Eye (tissue), 1 donor: ENCODE results near the gene ZCCHC24.

Source experiments
- DNase-seq: peaks from one replicate; pipeline ENCODE4 v3.0.0-alpha.2; 2015

ZCCHC24 gene

GRCh38 chr10:79445977-79446757 lies 743 bp upstream of the ZCCHC24 start:
- DNase-seq = peak; percentile 91

GRCh38 chr10:79444199-79445119 lies 965 bp downstream of the ZCCHC24 start:
- peak; percentile 78 for DNase-seq

- DNase-seq = no peak
These were observed 1.9 kb downstream of the ZCCHC24 start for GRCh38 chr10:79443338-79444198.

GRCh38 chr10:79442171-79443040 lies 3.0 kb downstream of the ZCCHC24 start:
- no peak for DNase-seq

GRCh38 chr10:79441433-79441832 lies 4.0 kb downstream of the ZCCHC24 start:
- DNase-seq = no peak

GRCh38 chr10:79440281-79440680 lies 5.1 kb downstream of the ZCCHC24 start:
- DNase-seq = no peak

GRCh38 chr10:79438699-79439085 lies 6.7 kb downstream of the ZCCHC24 start:
- DNase-seq = no peak

- no peak for DNase-seq
These were observed 7.3 kb downstream of the ZCCHC24 start for GRCh38 chr10:79438021-79438698.

- DNase-seq = no peak
These were observed 8.2 kb downstream of the ZCCHC24 start for GRCh38 chr10:79437111-79437814.

GRCh38 chr10:79436850-79437103 lies 8.6 kb downstream of the ZCCHC24 start:
- no peak for DNase-seq

GRCh38 chr10:79436066-79436849 lies 9.2 kb downstream of the ZCCHC24 start:
- DNase-seq = no peak

GRCh38 chr10:79435271-79436065 lies 10.0 kb downstream of the ZCCHC24 start:
- no peak for DNase-seq

GRCh38 chr10:79434821-79435251 lies 10.6 kb downstream of the ZCCHC24 start:
- no peak for DNase-seq

- no peak for DNase-seq
These were observed 11.2 kb downstream of the ZCCHC24 start for GRCh38 chr10:79434223-79434687.

GRCh38 chr10:79433324-79434222 lies 11.9 kb downstream of the ZCCHC24 start:
- no peak for DNase-seq

- peak; percentile 59 for DNase-seq
These were observed 13.3 kb downstream of the ZCCHC24 start for GRCh38 chr10:79431891-79432831.

GRCh38 chr10:79431428-79431827 lies 14.0 kb downstream of the ZCCHC24 start:
- DNase-seq = no peak
